Mesenchymal stem cell (in vitro differentiated cells and primary cell): ENCODE results near the gene PPCS.
"Not testable (repeated sequence)": the region's sequence is repeated elsewhere in the genome, so short reads cannot be mapped to it uniquely, and the experiment has no call there.

Experiments
- DNase-seq: peaks from one replicate; pipeline ENCODE4 v3.0.0-alpha.2; 2013
- H2AFZ ChIP-seq: one replicate; pipeline ENCODE4 v1.6.1; 2013; ENCODE audit warnings: low read depth, mild to moderate bottlenecking, control low read depth, inconsistent platforms, low read length, moderate library complexity
- H2AK5ac ChIP-seq: 2 replicates; pipeline ENCODE4 v1.6.1; 2013; ENCODE audit warnings: low read length, moderate library complexity, mild to moderate bottlenecking, inconsistent platforms; ENCODE audit not compliant: severe bottlenecking
- H2BK120ac ChIP-seq: one replicate; pipeline ENCODE4 v1.6.1; 2013; ENCODE audit warnings: low read depth, mild to moderate bottlenecking, inconsistent platforms, low read length, moderate library complexity
- H2BK12ac ChIP-seq, 2 experiments: one replicate each; pipeline ENCODE4 v1.6.1; 2013; ENCODE audit warnings: inconsistent platforms in 2 of 2, low read length in 2 of 2, mild to moderate bottlenecking in 2 of 2, moderate library complexity in 2 of 2, control low read depth in 1 of 2
- H2BK15ac ChIP-seq: one replicate; pipeline ENCODE4 v1.6.1; 2013; ENCODE audit warnings: mild to moderate bottlenecking, low read depth, inconsistent platforms; ENCODE audit not compliant: poor library complexity, severe bottlenecking
- H2BK5ac ChIP-seq: 2 replicates; pipeline ENCODE4 v1.6.1; 2013; ENCODE audit warnings: low read depth, mild to moderate bottlenecking, low read length, control low read depth, inconsistent platforms; ENCODE audit not compliant: poor library complexity, severe bottlenecking
- H3K14ac ChIP-seq, 2 experiments: one replicate each; pipeline ENCODE4 v1.6.1; 2013; ENCODE audit warnings: inconsistent platforms in 2 of 2, low read length in 2 of 2, control low read depth in 1 of 2, mild to moderate bottlenecking in 1 of 2, moderate library complexity in 1 of 2
- H3K18ac ChIP-seq, 2 experiments: one replicate each; pipeline ENCODE4 v1.6.1; 2013; ENCODE audit warnings: inconsistent platforms in 2 of 2, low read length in 2 of 2, control low read depth in 1 of 2, low read depth in 1 of 2, mild to moderate bottlenecking in 1 of 2
- H3K23ac ChIP-seq, 2 experiments: one replicate each; pipeline ENCODE4 v1.6.1; 2013; ENCODE audit warnings: inconsistent platforms in 2 of 2, low read length in 2 of 2, mild to moderate bottlenecking in 2 of 2, moderate library complexity in 2 of 2, control low read depth in 1 of 2
- H3K27ac ChIP-seq: 2 replicates; pipeline ENCODE4 v1.5.1; 2013; ENCODE audit warnings: mild to moderate bottlenecking, moderate library complexity, low read length, control low read depth, inconsistent platforms; ENCODE audit not compliant: poor library complexity, severe bottlenecking
- H3K27me3 ChIP-seq, 2 experiments: 2 replicates each; pipeline versions ENCODE4 v1.6.1 to v1.7.0; 2013; ENCODE audit warnings: low read length in 2 of 2, mild to moderate bottlenecking in 2 of 2, moderate library complexity in 2 of 2, control low read depth in 1 of 2, inconsistent platforms in 1 of 2; ENCODE audit not compliant: control insufficient read depth in 1 of 2, insufficient read depth in 1 of 2
- H3K36me3 ChIP-seq, 2 experiments: 2 replicates each; pipeline versions ENCODE4 v1.6.1 to v1.7.0; 2013; ENCODE audit warnings: low read length in 2 of 2, control low read depth in 1 of 2, inconsistent platforms in 1 of 2, low read depth in 1 of 2, mild to moderate bottlenecking in 1 of 2; ENCODE audit not compliant: insufficient read depth in 2 of 2, control insufficient read depth in 1 of 2
- H3K4ac ChIP-seq, 2 experiments: one replicate each; pipeline ENCODE4 v1.6.1; 2013; ENCODE audit warnings: inconsistent platforms in 2 of 2, low read length in 2 of 2, mild to moderate bottlenecking in 2 of 2, moderate library complexity in 2 of 2, control low read depth in 1 of 2, low read depth in 1 of 2
- H3K4me1 ChIP-seq: 2 replicates; pipeline ENCODE4 v1.6.1; 2013; ENCODE audit warnings: low read depth, low read length, control low read depth; ENCODE audit not compliant: control insufficient read depth, insufficient read depth
- H3K4me2 ChIP-seq: 2 replicates; pipeline ENCODE4 v1.6.1; 2013; ENCODE audit warnings: low read length, mild to moderate bottlenecking, inconsistent platforms; ENCODE audit not compliant: poor library complexity, severe bottlenecking
- H3K4me3 ChIP-seq, 2 experiments: 2 replicates each; pipeline versions ENCODE4 v1.5.1 to v1.7.0; 2013; ENCODE audit warnings: low read length in 2 of 2, mild to moderate bottlenecking in 2 of 2, control low read depth in 1 of 2, low read depth in 1 of 2; ENCODE audit not compliant: insufficient read depth in 1 of 2
- H3K79me1 ChIP-seq: replicated peaks from 2 replicates; pipeline ENCODE4 v1.6.1; 2013; ENCODE audit warnings: mild to moderate bottlenecking, control low read depth, low read length, inconsistent platforms; ENCODE audit not compliant: poor library complexity, severe bottlenecking
- H3K9ac ChIP-seq: 2 replicates; pipeline ENCODE4 v1.7.0; 2013; ENCODE audit warnings: mild to moderate bottlenecking, low read length, moderate library complexity
- H3K9me3 ChIP-seq: 2 replicates; pipeline ENCODE4 v1.7.0; 2013; ENCODE audit warnings: mild to moderate bottlenecking, low read length; ENCODE audit not compliant: control insufficient read depth
- H4K8ac ChIP-seq: one replicate; pipeline ENCODE4 v1.6.1; 2013; ENCODE audit warnings: inconsistent platforms, mild to moderate bottlenecking, low read length, moderate library complexity
- H4K91ac ChIP-seq: one replicate; pipeline ENCODE4 v1.6.1; 2013; ENCODE audit warnings: mild to moderate bottlenecking, low read length, inconsistent platforms
- WGBS: methylation state at CpG from one replicate; pipeline ENCODE4 v1.1.7; 2013; ENCODE audit warnings: mixed read lengths; 5-methylcytosine and 5-hydroxymethylcytosine counted together

PPCS gene

DNA sequence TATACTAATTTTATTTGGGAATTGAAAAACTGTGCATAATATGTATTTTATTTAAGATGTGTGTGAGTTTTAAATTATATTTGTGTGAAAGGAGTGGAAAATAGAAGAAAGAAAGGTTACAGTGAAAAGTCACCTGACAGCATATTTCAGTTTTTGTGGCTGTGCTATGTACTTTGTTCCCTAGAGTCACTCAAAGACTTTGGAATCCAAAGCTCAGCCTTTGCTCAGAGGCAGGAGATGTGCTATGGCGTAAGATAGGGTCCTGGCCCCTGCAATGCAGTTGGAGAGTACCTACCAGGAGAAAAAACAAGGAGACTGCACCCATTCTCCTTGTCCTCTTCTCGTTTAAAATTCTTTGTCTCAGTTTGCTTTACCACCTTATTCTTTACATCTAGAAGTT is 9.7 kb downstream of the PPCS start:
- Histone ChIP-seq H3K4me2 (no peak overlapping the region), H3K27ac (no peak overlapping the region), H2AFZ (no peak overlapping the region), H4K8ac (no peak overlapping the region), H2BK5ac (no peak overlapping the region), H3K14ac (no peak overlapping the region), H3K23ac (no peak overlapping the region), H2BK120ac (no peak overlapping the region), H3K27me3 (no peaks in the 10 kb centered on the region), H3K4me1 (peaks cover 2% of the 10 kb centered on the region), H2BK12ac (no peak overlapping the region), H3K18ac (no peak overlapping the region), H2BK15ac (no peak overlapping the region), H3K4me3 (no peak overlapping the region), H4K91ac (no peak overlapping the region), H3K79me1 (peaks cover 2% of the 10 kb centered on the region), H3K9me3 (no peaks in the 10 kb centered on the region), H3K9ac (no peak overlapping the region), H3K36me3 (peaks cover 0 to 3% of the 10 kb centered on the region in 2 experiments), H2AK5ac (no peak overlapping the region), H3K4ac (no peak overlapping the region)
- no peak for DNase-seq
- 86% methylated on average over 2 of the region's 2 CpGs for WGBS

DNA sequence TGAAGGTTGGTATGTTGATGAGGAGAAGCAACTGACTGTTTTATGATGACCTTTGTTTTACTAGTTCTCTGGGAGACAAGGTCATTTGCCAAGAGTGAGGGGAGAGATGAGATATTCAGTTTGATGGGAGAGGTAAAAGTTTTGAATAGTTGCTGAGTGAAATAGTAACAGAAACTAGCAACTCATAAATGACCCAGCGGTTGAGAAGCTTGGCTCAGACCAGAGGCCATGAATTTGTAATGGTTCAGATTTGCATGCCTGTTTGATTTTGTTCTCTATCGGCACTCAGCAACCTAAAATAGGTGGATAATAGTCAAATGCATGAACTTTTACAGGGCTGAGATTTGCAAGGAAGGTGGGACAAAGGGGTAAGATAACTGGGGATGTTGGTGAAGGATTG is 13.4 kb downstream of the PPCS start:
- Histone ChIP-seq H2AFZ (no peak overlapping the region), H2BK12ac (no peak overlapping the region), H3K4me3 (no peak overlapping the region), H4K91ac (no peak overlapping the region), H3K23ac (no peak overlapping the region), H2BK15ac (no peak overlapping the region), H3K18ac (no peak overlapping the region), H3K4me2 (no peak overlapping the region), H3K9me3 (no peaks in the 10 kb centered on the region), H3K79me1 (peaks cover 2% of the 10 kb centered on the region), H3K36me3 (no peaks in the 10 kb centered on the region), H2BK120ac (no peak overlapping the region), H2AK5ac (no peak overlapping the region), H3K4ac (no peak overlapping the region), H2BK5ac (no peak overlapping the region), H4K8ac (no peak overlapping the region), H3K27ac (no peak overlapping the region), H3K9ac (no peak overlapping the region), H3K4me1 (no peaks in the 10 kb centered on the region), H3K27me3 (no peaks in the 10 kb centered on the region), H3K14ac (no peak overlapping the region)
- no peak for DNase-seq
- 93% methylated on average over 2 of the region's 2 CpGs for WGBS

DNA sequence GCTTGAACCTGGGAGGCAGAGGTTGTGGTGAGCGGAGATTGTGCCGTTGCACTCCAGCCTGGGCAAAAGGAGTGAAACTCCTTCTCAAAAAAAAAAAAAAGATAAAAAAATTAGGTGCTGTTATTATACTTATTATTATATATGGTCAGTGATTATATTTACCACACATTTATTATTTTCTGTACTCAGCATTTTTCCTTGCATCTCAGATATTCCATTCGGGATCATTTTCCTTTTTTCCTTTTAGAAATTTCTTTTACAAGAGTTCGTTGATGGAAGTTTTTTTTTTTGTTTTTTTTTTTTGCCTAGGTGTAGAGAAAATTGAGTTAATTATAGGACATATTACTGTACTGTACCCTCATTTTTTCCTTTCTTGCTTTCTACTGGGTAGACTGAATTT is 20.3 kb downstream of the PPCS start:
- Histone ChIP-seq H3K79me1 (no peaks in the 10 kb centered on the region), H3K9ac (no peak overlapping the region), H4K8ac (no peak overlapping the region), H2BK120ac (no peak overlapping the region), H2BK12ac (no peak overlapping the region), H2AFZ (no peak overlapping the region), H3K4me1 (no peaks in the 10 kb centered on the region), H3K9me3 (no peaks in the 10 kb centered on the region), H3K4ac (no peak overlapping the region), H3K4me3 (no peak overlapping the region), H3K18ac (no peak overlapping the region), H2AK5ac (no peak overlapping the region), H3K4me2 (no peak overlapping the region), H4K91ac (no peak overlapping the region), H3K14ac (no peak overlapping the region), H3K27ac (no peak overlapping the region), H2BK15ac (no peak overlapping the region), H3K36me3 (no peaks in the 10 kb centered on the region), H2BK5ac (no peak overlapping the region), H3K23ac (no peak overlapping the region), H3K27me3 (no peaks in the 10 kb centered on the region)
- no CpG with 5 or more reads among the region's 4 CpGs for WGBS
- no peak for DNase-seq

GRCh38 chr1:42477354-42477753 is 21.0 kb downstream of the PPCS start:
- H4K91ac ChIP-seq, DNase-seq, H2BK12ac ChIP-seq, H3K27ac ChIP-seq, H2AK5ac ChIP-seq, H3K14ac ChIP-seq, H3K9me3 ChIP-seq, H3K4me1 ChIP-seq, H4K8ac ChIP-seq, H3K4me3 ChIP-seq, H2BK15ac ChIP-seq, H3K9ac ChIP-seq, H3K4me2 ChIP-seq, H3K79me1 ChIP-seq, H2AFZ ChIP-seq, H3K36me3 ChIP-seq, H3K18ac ChIP-seq, H2BK120ac ChIP-seq, H3K4ac ChIP-seq, H3K27me3 ChIP-seq, H2BK5ac ChIP-seq, H3K23ac ChIP-seq: not testable (repeated sequence)
- WGBS: 90% methylated on average over 4 of the region's 4 CpGs
